Measurements from ENCODE around the gene TERC.
A peak's percentile ranks its signal among the peaks of the same experiment; 100 is the strongest.

Gene TERC

DNA sequence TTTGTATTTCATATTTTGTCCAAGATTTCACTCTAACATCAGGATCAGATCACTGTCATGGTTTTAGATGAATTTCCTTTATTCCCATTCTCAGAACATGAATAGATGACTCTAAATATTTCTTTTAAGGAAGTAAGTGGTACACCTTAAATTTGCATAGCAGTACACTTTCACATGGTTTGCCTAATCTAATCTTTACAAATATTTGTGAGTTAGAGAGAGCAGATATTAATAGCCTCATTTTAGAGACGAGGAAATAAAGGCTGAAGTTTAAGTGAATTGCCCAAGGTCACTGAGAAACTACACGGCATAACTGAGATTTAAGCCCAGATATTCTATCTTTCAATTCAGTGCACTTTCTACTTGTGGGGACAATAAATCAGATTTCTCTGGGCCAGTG lies 14.2 kb downstream of the TERC start:
- no peak overlapping the region for H2BK5ac ChIP-seq (ENCODE audit: low read depth, low read length, poor library complexity)
- no peak overlapping the region for H2AFZ ChIP-seq (ENCODE audit: insufficient read depth, low read length, poor library complexity)
- H3K36me3 ChIP-seq (ENCODE audit: control insufficient read depth in 1 of 2, insufficient read depth in 2 of 2, low read length in 2 of 2): no peaks in the 10 kb centered on the region
- no peak overlapping the region for H3K4me2 ChIP-seq (ENCODE audit: low read length)
- no peak for DNase-seq
- H3K9ac ChIP-seq (ENCODE audit: low read length): no peak overlapping the region
- no peak overlapping the region for H3K4me3 ChIP-seq (ENCODE audit: low read depth, low read length)
- no peak overlapping the region for H3K27ac ChIP-seq (ENCODE audit: low read depth, low read length)
- no peak overlapping the region for H2BK12ac ChIP-seq (ENCODE audit: low read length)
- H3K27me3 ChIP-seq (ENCODE audit: insufficient read depth, low read length): no peaks in the 10 kb centered on the region
- H2AK5ac ChIP-seq (ENCODE audit: low read length): no peak overlapping the region
- no peak overlapping the region for H4K12ac ChIP-seq (ENCODE audit: low read depth, low read length)
- no peak overlapping the region for H3K4ac ChIP-seq (ENCODE audit: low read depth, low read length)
- no peaks in the 10 kb centered on the region for H3K9me3 ChIP-seq (ENCODE audit: insufficient read depth, low read depth, low read length)
- no CpG with 5 or more reads among the region's 2 CpGs for WGBS (ENCODE audit: extremely low coverage, insufficient coverage, insufficient read length)
- no peak overlapping the region for H3K18ac ChIP-seq (ENCODE audit: low read length)
- H3K4me1 ChIP-seq (ENCODE audit: control insufficient read depth in 1 of 2, insufficient read depth in 2 of 2, low read length in 2 of 2): no peaks in the 10 kb centered on the region
- no peaks in the 10 kb centered on the region for H3K79me1 ChIP-seq (ENCODE audit: low read length)
- H4K8ac ChIP-seq (ENCODE audit: low read depth, low read length): no peak overlapping the region
- no peaks in the 10 kb centered on the region for H3K79me2 ChIP-seq (ENCODE audit: control insufficient read depth, insufficient read depth, low read length, poor library complexity)
- no peak overlapping the region for H2BK120ac ChIP-seq (ENCODE audit: insufficient read depth, low read length, poor library complexity)
- no peak overlapping the region for H3K23ac ChIP-seq (ENCODE audit: low read length)
- H3K14ac ChIP-seq (ENCODE audit: low read length): no peak overlapping the region
- H4K91ac ChIP-seq (ENCODE audit: low read depth, low read length): no peak overlapping the region

DNA sequence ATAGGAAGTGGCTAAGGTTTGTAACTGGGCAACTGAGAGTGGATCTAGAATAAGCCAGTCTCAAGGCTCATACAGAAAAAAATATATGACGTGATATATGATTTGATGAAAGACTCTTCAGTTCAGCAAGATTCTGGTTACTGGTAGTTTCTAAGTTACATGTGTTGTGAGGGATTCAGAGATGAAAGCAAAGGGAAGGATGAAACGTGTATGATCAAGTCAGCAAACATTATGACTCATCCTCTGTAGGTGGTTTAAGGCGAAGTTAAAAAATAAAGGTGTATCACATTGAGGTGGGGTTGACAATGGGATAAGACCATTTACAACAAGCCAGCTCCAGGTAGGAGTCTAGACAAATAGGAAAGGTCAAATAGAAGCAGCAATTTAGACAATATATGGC lies 16.2 kb downstream of the TERC start:
- Histone ChIP-seq H2AFZ (ENCODE audit: insufficient read depth, low read length, poor library complexity) (no peak overlapping the region), H3K23ac (ENCODE audit: low read length) (no peak overlapping the region), H3K4me3 (ENCODE audit: low read depth, low read length) (no peak overlapping the region), H3K36me3 (ENCODE audit: control insufficient read depth in 1 of 2, insufficient read depth in 2 of 2, low read length in 2 of 2) (no peaks in the 10 kb centered on the region), H4K91ac (ENCODE audit: low read depth, low read length) (no peak overlapping the region), H2BK120ac (ENCODE audit: insufficient read depth, low read length, poor library complexity) (no peak overlapping the region), H2BK5ac (ENCODE audit: low read depth, low read length, poor library complexity) (no peak overlapping the region), H3K9me3 (ENCODE audit: insufficient read depth, low read depth, low read length) (no peaks in the 10 kb centered on the region), H3K9ac (ENCODE audit: low read length) (no peak overlapping the region), H3K18ac (ENCODE audit: low read length) (no peak overlapping the region), H2BK12ac (ENCODE audit: low read length) (no peak overlapping the region), H3K4me1 (ENCODE audit: control insufficient read depth in 1 of 2, insufficient read depth in 2 of 2, low read length in 2 of 2) (no peaks in the 10 kb centered on the region), H3K79me1 (ENCODE audit: low read length) (no peaks in the 10 kb centered on the region), H3K4ac (ENCODE audit: low read depth, low read length) (no peak overlapping the region), H2AK5ac (ENCODE audit: low read length) (no peak overlapping the region), H3K27me3 (ENCODE audit: insufficient read depth, low read length) (no peaks in the 10 kb centered on the region), H4K8ac (ENCODE audit: low read depth, low read length) (no peak overlapping the region), H3K4me2 (ENCODE audit: low read length) (no peak overlapping the region), H4K12ac (ENCODE audit: low read depth, low read length) (no peak overlapping the region), H3K79me2 (ENCODE audit: control insufficient read depth, insufficient read depth, low read length, poor library complexity) (no peaks in the 10 kb centered on the region), H3K27ac (ENCODE audit: low read depth, low read length) (no peak overlapping the region), H3K14ac (ENCODE audit: low read length) (no peak overlapping the region)
- DNase-seq: no peak
- WGBS (ENCODE audit: extremely low coverage, insufficient coverage, insufficient read length): no CpG with 5 or more reads among the region's 3 CpGs

DNA sequence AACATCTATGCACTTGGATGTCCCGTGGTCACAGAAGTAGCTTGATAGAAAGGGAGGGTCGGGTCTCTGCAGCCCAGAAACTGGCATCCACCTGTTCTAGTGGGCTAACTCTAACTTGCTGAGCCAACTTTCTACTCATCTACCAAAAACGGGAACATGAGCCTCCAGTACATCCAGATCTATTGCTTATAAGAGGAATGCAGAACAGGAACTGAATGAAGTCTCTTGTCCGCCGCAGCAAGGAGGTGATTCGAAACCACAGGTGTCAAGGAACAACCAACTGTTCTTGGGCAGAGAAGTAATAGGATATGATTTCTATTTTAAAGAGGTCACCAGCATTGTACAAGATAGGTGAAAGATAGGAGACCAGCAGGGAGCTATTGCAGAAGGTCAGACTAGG lies 17.9 kb downstream of the TERC start:
- H4K8ac ChIP-seq (ENCODE audit: low read depth, low read length): no peak overlapping the region
- no peak overlapping the region for H3K9ac ChIP-seq (ENCODE audit: low read length)
- no peaks in the 10 kb centered on the region for H3K79me2 ChIP-seq (ENCODE audit: control insufficient read depth, insufficient read depth, low read length, poor library complexity)
- DNase-seq: no peak
- H3K4ac ChIP-seq (ENCODE audit: low read depth, low read length): no peak overlapping the region
- H2BK120ac ChIP-seq (ENCODE audit: insufficient read depth, low read length, poor library complexity): no peak overlapping the region
- no peak overlapping the region for H3K4me2 ChIP-seq (ENCODE audit: low read length)
- no peak overlapping the region for H3K27ac ChIP-seq (ENCODE audit: low read depth, low read length)
- H3K4me3 ChIP-seq (ENCODE audit: low read depth, low read length): no peak overlapping the region
- no peaks in the 10 kb centered on the region for H3K27me3 ChIP-seq (ENCODE audit: insufficient read depth, low read length)
- no peaks in the 10 kb centered on the region for H3K36me3 ChIP-seq (ENCODE audit: control insufficient read depth in 1 of 2, insufficient read depth in 2 of 2, low read length in 2 of 2)
- H3K79me1 ChIP-seq (ENCODE audit: low read length): no peaks in the 10 kb centered on the region
- H3K9me3 ChIP-seq (ENCODE audit: insufficient read depth, low read depth, low read length): no peaks in the 10 kb centered on the region
- H3K14ac ChIP-seq (ENCODE audit: low read length): no peak overlapping the region
- no peak overlapping the region for H2AFZ ChIP-seq (ENCODE audit: insufficient read depth, low read length, poor library complexity)
- H4K91ac ChIP-seq (ENCODE audit: low read depth, low read length): no peak overlapping the region
- no CpG with 5 or more reads among the region's 6 CpGs for WGBS (ENCODE audit: extremely low coverage, insufficient coverage, insufficient read length)
- no peak overlapping the region for H4K12ac ChIP-seq (ENCODE audit: low read depth, low read length)
- no peak overlapping the region for H2BK12ac ChIP-seq (ENCODE audit: low read length)
- no peaks in the 10 kb centered on the region for H3K4me1 ChIP-seq (ENCODE audit: control insufficient read depth in 1 of 2, insufficient read depth in 2 of 2, low read length in 2 of 2)
- H3K18ac ChIP-seq (ENCODE audit: low read length): no peak overlapping the region
- H3K23ac ChIP-seq (ENCODE audit: low read length): no peak overlapping the region
- no peak overlapping the region for H2BK5ac ChIP-seq (ENCODE audit: low read depth, low read length, poor library complexity)
- no peak overlapping the region for H2AK5ac ChIP-seq (ENCODE audit: low read length)

DNA sequence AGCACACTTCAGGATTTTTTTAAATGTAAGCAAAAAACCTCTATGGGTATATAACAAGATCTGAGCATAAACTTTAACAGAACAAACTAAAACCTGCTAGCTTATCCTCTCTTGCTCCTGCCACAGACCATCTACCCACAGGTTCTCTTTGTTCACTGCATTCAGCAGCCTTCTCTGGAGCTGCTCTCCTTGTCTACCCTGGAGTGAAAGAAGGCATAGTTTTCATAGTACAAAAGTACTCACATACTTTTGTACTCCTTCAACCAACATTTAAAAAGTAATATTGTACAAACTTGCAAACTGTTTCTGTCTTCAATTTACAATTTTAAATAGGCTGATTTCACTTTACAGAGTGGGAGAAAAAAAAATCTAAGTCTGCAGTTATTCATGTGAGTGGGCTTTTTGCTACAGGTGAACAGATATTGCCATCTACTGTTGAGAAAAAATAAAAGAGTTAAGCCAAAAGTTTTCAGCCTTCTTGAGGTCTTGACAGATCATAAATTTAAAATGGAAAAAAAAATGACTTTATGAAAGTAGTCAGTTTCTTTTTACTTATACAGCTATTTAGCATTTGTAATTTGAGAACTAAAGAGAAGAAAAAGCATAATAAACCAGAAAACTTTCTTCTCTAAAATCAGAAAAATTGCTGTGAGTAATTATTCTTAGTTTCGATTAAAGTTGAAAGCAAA lies 20.4 kb downstream of the TERC start:
- Histone ChIP-seq H3K14ac (ENCODE audit: low read length) (no peak overlapping the region), H2BK5ac (ENCODE audit: low read depth, low read length, poor library complexity) (no peak overlapping the region), H3K23ac (ENCODE audit: low read length) (no peak overlapping the region), H4K8ac (ENCODE audit: low read depth, low read length) (no peak overlapping the region), H3K9ac (ENCODE audit: low read length) (no peak overlapping the region), H3K27me3 (ENCODE audit: insufficient read depth, low read length) (no peaks in the 10 kb centered on the region), H3K4me3 (ENCODE audit: low read depth, low read length) (no peak overlapping the region), H3K18ac (ENCODE audit: low read length) (no peak overlapping the region), H3K4me1 (ENCODE audit: control insufficient read depth in 1 of 2, insufficient read depth in 2 of 2, low read length in 2 of 2) (no peaks in the 10 kb centered on the region), H2AK5ac (ENCODE audit: low read length) (no peak overlapping the region), H3K9me3 (ENCODE audit: insufficient read depth, low read depth, low read length) (no peaks in the 10 kb centered on the region), H2BK12ac (ENCODE audit: low read length) (no peak overlapping the region), H2BK120ac (ENCODE audit: insufficient read depth, low read length, poor library complexity) (no peak overlapping the region), H3K36me3 (ENCODE audit: control insufficient read depth in 1 of 2, insufficient read depth in 2 of 2, low read length in 2 of 2) (no peaks in the 10 kb centered on the region), H3K27ac (ENCODE audit: low read depth, low read length) (no peak overlapping the region), H3K79me1 (ENCODE audit: low read length) (no peaks in the 10 kb centered on the region), H3K4ac (ENCODE audit: low read depth, low read length) (no peak overlapping the region), H4K91ac (ENCODE audit: low read depth, low read length) (no peak overlapping the region), H2AFZ (ENCODE audit: insufficient read depth, low read length, poor library complexity) (no peak overlapping the region), H4K12ac (ENCODE audit: low read depth, low read length) (no peak overlapping the region), H3K4me2 (ENCODE audit: low read length) (no peak overlapping the region), H3K79me2 (ENCODE audit: control insufficient read depth, insufficient read depth, low read length, poor library complexity) (no peaks in the 10 kb centered on the region)
- WGBS (ENCODE audit: extremely low coverage, insufficient coverage, insufficient read length): no CpG with 5 or more reads among the region's 1 CpG
- DNase-seq: peak in 1 of 2 donors; percentile 31
